Hindlimb muscle (tissue), 1 donor: ENCODE results near the gene THAP4. TPM values are rescaled to one million over a fixed set of nuclear protein-coding genes. Genes with fewer than 3 reads are reported as not detected.

Experiments
- DNase-seq: peaks from one replicate; pipeline ENCODE4 v3.0.0-alpha.2; 2013
- polyA plus RNA-seq: library from polyadenylated mRNA; unstranded; fragments of 120-200 nt; gene quantifications from one replicate; pipeline ENCODE4 v1.2.1, GENCODE V29; 2013; ENCODE audit not compliant: insufficient read length

THAP4 gene
- polyA plus RNA-seq, 1 donor, result 47.2 TPM

- no peak for DNase-seq
Measured at GRCh38 chr2:241637795-241638660, 1.1 kb upstream of the THAP4 start.

DNA sequence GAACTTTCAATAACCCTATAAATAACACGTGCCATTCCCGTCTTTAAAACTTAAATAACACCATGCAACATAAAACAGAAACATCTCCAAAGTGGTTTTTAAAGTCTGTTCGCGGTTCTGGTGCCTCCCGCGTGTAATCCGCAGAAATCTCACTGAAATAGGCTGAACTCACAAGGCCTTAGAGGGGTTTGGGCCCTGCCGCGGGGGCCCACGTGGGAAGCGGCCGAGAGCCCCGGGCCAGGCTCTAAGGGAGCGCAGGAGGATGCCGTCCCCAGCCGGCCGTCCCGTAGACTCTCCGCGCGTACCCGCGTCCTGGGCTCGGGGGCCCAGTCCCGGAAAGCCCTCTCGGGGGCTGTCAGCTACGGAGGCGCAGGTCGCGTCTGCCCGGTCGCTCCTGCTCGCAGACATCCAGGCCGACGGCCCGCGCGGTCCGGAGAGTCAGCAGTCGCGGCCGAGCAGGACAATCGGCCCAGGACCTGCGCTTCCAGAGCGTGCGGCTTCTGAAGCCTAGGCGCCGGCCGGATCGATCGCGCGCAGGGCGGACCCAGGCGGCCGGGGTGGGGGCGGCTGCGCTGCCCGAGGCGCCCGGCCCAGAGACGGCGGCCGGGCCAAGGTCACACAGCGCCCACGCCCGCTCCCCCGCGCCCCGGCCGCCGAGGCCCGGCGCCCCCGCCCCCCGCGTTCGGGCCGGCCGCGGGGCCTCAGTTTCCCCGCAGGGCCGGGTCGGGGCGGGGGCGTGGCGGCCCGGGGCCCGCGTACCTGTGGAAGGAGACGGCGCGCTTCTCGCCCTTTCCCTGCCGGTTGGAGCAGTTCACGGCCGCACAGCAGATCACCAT lies 558 bp downstream of the THAP4 start:
- peak; percentile 45 for DNase-seq

GRCh38 chr2:241635756-241636155 lies 1.2 kb downstream of the THAP4 start:
- DNase-seq, result no peak

GRCh38 chr2:241633561-241633960 lies 3.4 kb downstream of the THAP4 start:
- no peak for DNase-seq

- no peak for DNase-seq
Measured at GRCh38 chr2:241632478-241633325, 4.3 kb downstream of the THAP4 start.

- no peak for DNase-seq
Measured at GRCh38 chr2:241629762-241630435, 7.1 kb downstream of the THAP4 start.

DNA sequence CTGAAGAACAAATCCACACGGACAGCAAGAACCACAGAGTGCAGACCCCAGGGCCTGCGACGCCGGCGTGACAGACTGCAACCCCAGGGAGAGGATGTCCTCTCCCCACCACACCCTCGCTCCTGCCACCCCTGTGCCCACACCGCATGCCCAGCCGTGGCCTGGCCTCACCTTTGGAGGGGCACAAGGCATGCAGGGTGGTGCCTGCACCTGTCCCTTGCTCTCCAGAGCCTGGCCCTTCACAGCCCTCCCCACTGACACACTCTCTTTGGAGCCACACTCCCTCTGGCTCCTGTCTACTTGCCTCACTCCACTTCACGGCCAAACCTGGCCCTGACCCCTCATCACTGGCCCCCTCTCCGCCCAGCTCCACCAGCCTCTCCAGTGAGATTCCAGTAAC lies 9.3 kb downstream of the THAP4 start:
- DNase-seq, result no peak

DNA sequence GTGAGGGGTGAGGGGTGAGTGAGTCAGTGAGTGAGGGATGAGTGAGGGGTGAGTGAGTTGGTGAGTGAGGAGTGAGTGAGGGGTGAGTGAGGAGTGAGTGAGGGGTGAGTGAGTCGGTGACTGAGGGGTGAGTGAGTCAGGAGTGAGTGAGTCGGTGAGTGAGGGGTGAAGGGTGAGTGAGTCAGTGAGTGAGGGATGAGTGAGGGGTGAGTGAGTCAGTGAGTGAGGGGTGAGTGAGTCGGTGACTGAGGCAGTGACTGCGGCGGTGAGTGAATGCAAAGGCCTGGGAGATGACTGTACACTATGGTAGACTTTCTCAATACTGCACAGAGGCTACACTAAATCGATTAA lies 16.6 kb downstream of the THAP4 start:
- DNase-seq, result no peak

DNA sequence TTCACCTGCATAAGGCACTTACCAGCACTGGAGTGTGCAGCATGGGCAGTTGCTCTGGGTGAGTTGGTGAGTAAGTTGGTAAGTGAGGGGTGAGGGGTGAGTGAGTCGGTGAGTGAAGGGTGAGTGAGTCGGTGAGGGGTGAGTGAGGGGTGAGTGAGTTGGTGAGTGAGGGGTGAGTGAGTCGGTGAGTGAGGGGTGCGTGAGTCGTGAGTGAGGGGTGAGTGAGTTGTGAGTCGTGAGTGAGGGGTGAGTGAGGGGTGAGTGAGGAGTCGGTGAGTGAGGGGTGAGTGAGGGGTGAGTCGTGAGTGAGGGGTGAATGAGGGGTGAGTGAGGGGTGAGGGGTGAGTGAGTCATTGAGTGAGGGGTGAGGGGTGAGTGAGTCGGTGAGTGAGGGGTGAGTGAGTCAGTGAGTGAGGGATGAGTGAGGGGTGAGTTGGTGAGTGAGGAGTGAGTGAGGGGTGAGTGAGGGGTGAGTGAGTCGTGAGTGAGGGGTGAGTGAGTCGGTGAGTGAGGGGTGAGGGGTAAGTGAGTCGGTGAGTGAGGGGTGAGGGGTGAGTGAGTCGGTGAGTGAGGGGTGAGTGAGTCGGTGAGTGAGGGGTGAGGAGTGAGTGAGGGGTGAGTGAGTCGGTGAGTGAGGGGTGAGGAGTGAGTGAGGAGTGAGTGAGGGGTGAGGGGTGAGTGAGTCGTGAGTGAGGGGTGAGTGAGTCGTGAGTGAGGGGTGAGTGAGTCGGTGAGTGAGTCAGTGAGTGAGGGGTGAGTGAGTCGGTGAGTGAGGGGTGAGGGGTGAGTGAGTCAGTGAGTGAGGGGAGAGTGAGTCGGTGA lies 17.1 kb downstream of the THAP4 start:
- DNase-seq, result no peak

DNA sequence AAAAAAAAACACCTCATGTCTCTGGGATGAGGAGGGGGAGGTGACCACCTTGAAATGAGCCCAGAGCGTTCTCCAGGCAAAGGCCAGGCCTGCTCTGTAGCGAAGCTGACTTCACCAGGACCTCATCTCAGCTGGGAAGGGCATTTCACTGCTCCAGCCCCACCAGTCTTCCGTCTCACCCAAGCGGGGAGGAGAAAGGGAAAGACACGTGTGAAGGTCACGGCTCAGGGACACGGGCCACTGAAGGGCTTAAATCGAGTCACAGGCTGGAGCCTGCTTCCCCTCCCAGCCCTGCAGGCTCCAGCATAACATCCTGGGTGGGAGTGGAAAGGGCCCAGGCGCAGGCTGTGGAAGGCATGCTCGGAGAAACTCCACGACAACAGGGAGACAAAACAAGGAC lies 18.1 kb downstream of the THAP4 start:
- DNase-seq, result no peak

- DNase-seq, result no peak
Measured at GRCh38 chr2:241618296-241618805, 18.6 kb downstream of the THAP4 start.

- no peak for DNase-seq
Measured at GRCh38 chr2:241617431-241618154, 19.4 kb downstream of the THAP4 start.

GRCh38 chr2:241616168-241617125 lies 20.5 kb downstream of the THAP4 start:
- no peak for DNase-seq

DNA sequence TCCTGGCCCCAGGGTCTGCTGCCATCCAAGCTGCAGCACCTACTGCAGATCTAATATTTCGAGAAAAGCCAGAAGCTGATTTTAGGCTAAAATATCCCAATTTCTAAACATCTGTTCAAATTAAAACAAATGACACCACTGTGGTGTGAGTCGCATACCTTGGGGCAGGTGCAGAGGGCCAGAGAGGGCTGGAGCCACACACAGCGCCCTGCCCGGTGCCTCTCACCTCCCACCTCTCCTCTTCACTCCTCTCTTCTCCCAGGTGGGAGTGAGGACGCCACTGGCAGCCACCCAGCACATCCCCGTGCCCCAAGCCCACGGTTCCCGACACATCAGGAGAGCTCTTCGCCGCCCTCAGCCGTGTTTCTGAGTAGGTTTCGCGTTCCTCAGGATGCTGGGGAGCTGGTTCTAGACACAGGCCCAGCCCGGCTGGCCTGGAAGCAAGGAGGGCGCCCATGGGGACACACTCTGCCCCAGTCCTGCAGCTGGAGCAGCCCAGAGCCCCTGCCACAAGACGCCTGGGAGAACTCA lies 21.4 kb downstream of the THAP4 start:
- DNase-seq, result no peak

GRCh38 chr2:241615041-241615440 lies 21.9 kb downstream of the THAP4 start:
- no peak for DNase-seq

DNA sequence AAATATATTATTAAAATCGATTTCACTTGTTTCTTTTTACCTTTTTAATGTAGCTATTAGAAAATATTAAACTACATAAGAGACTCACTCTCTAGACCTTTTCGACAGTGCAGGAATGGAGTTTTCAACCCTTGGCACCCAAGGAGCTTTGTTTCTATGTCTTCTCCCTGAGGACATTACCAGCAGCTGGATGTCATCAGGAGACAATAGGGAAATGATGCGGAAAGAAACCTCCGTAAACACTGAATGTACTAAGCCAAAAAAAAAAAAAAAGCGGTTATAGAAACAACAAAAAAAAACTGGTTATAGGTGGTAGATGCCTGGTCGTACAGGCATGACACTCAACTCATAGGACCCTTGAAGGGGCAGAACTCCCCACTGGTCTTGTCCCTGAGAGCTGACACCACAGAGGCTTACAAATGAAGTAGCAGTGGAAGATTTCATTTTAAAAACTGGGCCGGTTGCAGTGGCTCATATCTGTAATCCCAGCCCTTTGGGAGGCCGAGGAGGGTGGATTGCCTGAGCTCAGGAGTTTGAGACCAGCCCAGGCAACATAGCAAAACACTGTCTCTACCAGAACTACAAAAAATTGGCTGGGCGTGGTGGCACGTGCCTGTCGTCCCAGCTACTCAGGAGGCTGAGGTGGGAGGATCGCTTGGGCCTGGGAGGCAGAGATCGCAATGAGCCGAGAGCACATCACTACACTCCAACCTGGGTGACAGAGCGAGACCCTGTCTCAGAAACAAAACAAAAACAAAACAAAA lies 23.8 kb downstream of the THAP4 start:
- no peak for DNase-seq

DNA sequence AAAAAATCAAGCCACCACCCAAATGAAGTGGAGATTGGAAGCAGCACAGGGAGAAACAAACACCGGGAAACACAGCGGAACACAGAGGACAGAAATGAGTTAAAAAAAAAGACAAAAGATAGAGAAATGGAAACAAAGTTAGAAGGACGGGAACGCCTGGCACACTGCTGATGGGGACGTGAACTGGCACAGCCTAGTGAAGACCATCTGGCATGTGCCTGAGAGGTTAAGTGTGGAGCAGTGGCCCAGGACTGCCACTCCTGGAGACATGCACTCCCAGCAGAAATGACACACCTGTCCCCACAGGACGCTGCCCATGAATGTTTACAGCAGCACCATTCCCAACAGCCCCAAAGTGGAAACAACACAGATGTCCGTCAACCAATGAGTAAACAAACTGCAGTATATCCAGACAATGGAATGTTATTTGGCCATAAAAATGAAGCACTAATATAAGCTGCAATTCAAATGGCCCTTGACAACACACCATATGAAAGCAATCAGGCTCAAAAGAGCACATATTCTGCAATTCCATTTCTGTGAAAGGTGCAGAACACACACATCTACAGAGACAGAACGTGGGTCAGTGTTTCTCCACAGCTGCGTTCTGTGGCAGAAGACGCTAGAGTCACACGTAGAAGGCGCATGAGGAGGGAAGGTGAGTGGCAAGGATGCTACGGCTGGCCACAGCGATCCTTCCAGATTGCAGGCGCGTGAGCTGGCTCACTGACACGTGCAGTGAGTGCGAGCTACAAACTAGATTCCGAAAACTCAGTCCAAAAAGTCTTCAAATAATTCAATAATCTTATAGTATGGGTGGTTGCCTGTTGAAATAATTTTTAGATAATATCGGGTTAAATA lies 24.6 kb downstream of the THAP4 start:
- no peak for DNase-seq
